H9 (cell line): ENCODE results near the gene SMC5. TPM values are rescaled to one million over a fixed set of nuclear protein-coding genes. Genes with fewer than 3 reads are reported as not detected.

Experiments
- DNase-seq: peaks from one replicate; pipeline ENCODE4 v3.0.0-alpha.2; 2017
- H2AFZ ChIP-seq: one replicate; pipeline ENCODE4 v1.6.1; 2013; ENCODE audit warnings: mild to moderate bottlenecking, low read length, control low read depth, moderate library complexity
- H2AK5ac ChIP-seq: 2 replicates; pipeline ENCODE4 v1.6.1; 2013; ENCODE audit warnings: low read length, control low read depth, mixed read lengths; ENCODE audit not compliant: insufficient read length
- H2BK120ac ChIP-seq: one replicate; pipeline ENCODE4 v1.6.1; 2013; ENCODE audit warnings: low read depth, mild to moderate bottlenecking, low read length, control low read depth, inconsistent platforms; ENCODE audit not compliant: poor library complexity, severe bottlenecking
- H2BK12ac ChIP-seq: 2 replicates; pipeline ENCODE4 v1.6.1; 2013; ENCODE audit warnings: low read length, control low read depth, mixed read lengths, low read depth; ENCODE audit not compliant: insufficient read length
- H2BK15ac ChIP-seq: 2 replicates; pipeline ENCODE4 v1.6.1; 2013; ENCODE audit warnings: low read depth, low read length, control low read depth
- H2BK20ac ChIP-seq: one replicate; pipeline ENCODE4 v1.6.1; 2013; ENCODE audit warnings: low read depth, mild to moderate bottlenecking, low read length, control low read depth, inconsistent platforms; ENCODE audit not compliant: poor library complexity, severe bottlenecking
- H2BK5ac ChIP-seq: 2 replicates; pipeline ENCODE4 v1.6.1; 2013; ENCODE audit warnings: low read length, control low read depth, mixed read lengths; ENCODE audit not compliant: insufficient read length
- H3K14ac ChIP-seq: 2 replicates; pipeline ENCODE4 v1.6.1; 2013; ENCODE audit warnings: low read length, control low read depth; ENCODE audit not compliant: insufficient read depth
- H3K18ac ChIP-seq: 2 replicates; pipeline ENCODE4 v1.6.1; 2013; ENCODE audit warnings: low read depth, mild to moderate bottlenecking, mixed read lengths, low read length, control low read depth; ENCODE audit not compliant: insufficient read length
- H3K23ac ChIP-seq: 2 replicates; pipeline ENCODE4 v1.6.1; 2013; ENCODE audit warnings: low read length, control low read depth, mixed read lengths, low read depth; ENCODE audit not compliant: insufficient read length
- H3K23me2 ChIP-seq: 2 replicates; pipeline ENCODE4 v1.6.1; 2013; ENCODE audit warnings: low read depth, mild to moderate bottlenecking, mixed read lengths, low read length, control low read depth; ENCODE audit not compliant: insufficient read length, poor library complexity, severe bottlenecking
- H3K27ac ChIP-seq: 2 replicates; pipeline ENCODE4 v1.5.1; 2013; ENCODE audit warnings: low read length, control low read depth, mixed read lengths, low read depth; ENCODE audit not compliant: insufficient read length
- H3K27me3 ChIP-seq: 2 replicates; pipeline ENCODE4 v1.6.1; 2013; ENCODE audit warnings: low read length, control low read depth, inconsistent platforms; ENCODE audit not compliant: insufficient read depth
- H3K4ac ChIP-seq: 2 replicates; pipeline ENCODE4 v1.6.1; 2013; ENCODE audit warnings: low read depth, mild to moderate bottlenecking, control low read depth, inconsistent platforms, low read length, moderate library complexity
- H3K4me1 ChIP-seq: 2 replicates; pipeline ENCODE4 v1.6.1; 2013; ENCODE audit warnings: low read length, control low read depth, inconsistent platforms; ENCODE audit not compliant: insufficient read depth
- H3K4me2 ChIP-seq: 2 replicates; pipeline ENCODE4 v1.6.1; 2013; ENCODE audit warnings: low read length, control low read depth, mixed read lengths; ENCODE audit not compliant: insufficient read length, insufficient read depth
- H3K56ac ChIP-seq: 2 replicates; pipeline ENCODE4 v1.6.1; 2013; ENCODE audit warnings: low read depth, mild to moderate bottlenecking, mixed read lengths, low read length, control low read depth; ENCODE audit not compliant: insufficient read length
- H3K79me1 ChIP-seq: 2 replicates; pipeline ENCODE4 v1.6.1; 2013; ENCODE audit warnings: low read depth, mild to moderate bottlenecking, moderate library complexity, low read length, control low read depth, inconsistent platforms; ENCODE audit not compliant: insufficient read depth, poor library complexity, severe bottlenecking
- H3K79me2 ChIP-seq: 2 replicates; pipeline ENCODE4 v1.6.1; 2013; ENCODE audit warnings: low read length, control low read depth, inconsistent platforms; ENCODE audit not compliant: insufficient read depth
- H3K9ac ChIP-seq: 2 replicates; pipeline ENCODE4 v1.6.1; 2013; ENCODE audit warnings: low read length, control low read depth, mixed read lengths; ENCODE audit not compliant: insufficient read length; ENCODE audit errors: extremely low read depth
- H3K9me3 ChIP-seq: one replicate; pipeline ENCODE4 v1.6.1; 2013; ENCODE audit warnings: low read depth, low read length, inconsistent platforms; ENCODE audit not compliant: control insufficient read depth
- H3T11ph ChIP-seq: one replicate; pipeline ENCODE4 v1.6.1; 2013; ENCODE audit warnings: mild to moderate bottlenecking, low read length, control low read depth, inconsistent platforms
- H4K20me1 ChIP-seq: one replicate; pipeline ENCODE4 v1.6.1; 2013; ENCODE audit not compliant: control insufficient read depth, insufficient read length, insufficient read depth
- H4K5ac ChIP-seq: 2 replicates; pipeline ENCODE4 v1.6.1; 2013; ENCODE audit warnings: low read depth, mild to moderate bottlenecking, mixed read lengths, low read length, control low read depth; ENCODE audit not compliant: insufficient read length
- H4K8ac ChIP-seq: replicated peaks from 2 replicates; pipeline ENCODE4 v1.6.1; 2013; ENCODE audit warnings: low read length, control low read depth, mixed read lengths, low read depth; ENCODE audit not compliant: insufficient read length
- H4K91ac ChIP-seq: 2 replicates; pipeline ENCODE4 v1.6.1; 2013; ENCODE audit warnings: low read depth, mild to moderate bottlenecking, moderate library complexity, mixed read lengths, low read length, control low read depth; ENCODE audit not compliant: insufficient read length
- H3K27ac Mint-ChIP-seq, 3 experiments: 2 replicates in 2 of 3; 3 replicates in 1 of 3; pipeline ENCODE4 v1.8.0; 2020 to 2021; ENCODE audit warnings: mixed read lengths in 3 of 3, mild to moderate bottlenecking in 1 of 3, moderate library complexity in 1 of 3
- H3K27me3 Mint-ChIP-seq: 2 replicates; pipeline ENCODE4 v1.8.0; 2021; ENCODE audit warnings: low read depth, mild to moderate bottlenecking, moderate library complexity, mixed read lengths
- H3K36me3 Mint-ChIP-seq, 3 experiments: 2 replicates in 2 of 3; 3 replicates in 1 of 3; pipeline ENCODE4 v1.8.0; 2020 to 2021; ENCODE audit warnings: low read depth in 3 of 3, mixed read lengths in 3 of 3; ENCODE audit not compliant: insufficient read depth in 1 of 3
- H3K4me1 Mint-ChIP-seq, 2 experiments: 2 replicates each; pipeline ENCODE4 v1.8.0; 2020; ENCODE audit warnings: mixed read lengths in 2 of 2
- H3K4me3 Mint-ChIP-seq, 2 experiments: 2 replicates in 1 of 2; 3 replicates in 1 of 2; pipeline ENCODE4 v1.8.0; 2020 to 2021; ENCODE audit warnings: mild to moderate bottlenecking in 2 of 2, mixed read lengths in 2 of 2, moderate library complexity in 1 of 2
- H3K9me3 Mint-ChIP-seq, 2 experiments: 2 replicates in 1 of 2; 3 replicates in 1 of 2; pipeline ENCODE4 v1.8.0; 2020; ENCODE audit warnings: mild to moderate bottlenecking in 2 of 2, mixed read lengths in 2 of 2, moderate library complexity in 1 of 2
- WGBS: extraction: QIAGEN DNeasy Blood & Tissue Kit; methylation state at CpG from one replicate; pipeline ENCODE4 v1.1.7; 2013; ENCODE audit warnings: missing lambda C conversion rate, low lambda C conversion rate, mixed read lengths; ENCODE audit not compliant: insufficient read length; ENCODE audit errors: extremely low coverage; 5-methylcytosine and 5-hydroxymethylcytosine counted together
- total RNA-seq: library from RNA; stranded (reverse); gene quantifications from 2 replicates; pipeline ENCODE4 v1.2.1, GENCODE V29; 2021
- TF ChIP-seq, protein P1 (sequence below): fragments of 200-600 bp; sonication (generic); conservative IDR thresholded peaks from 3 replicates; pipeline ENCODE4 v1.8.0; 2021; ENCODE audit warnings: antibody characterized with exemption, mild to moderate bottlenecking

SMC5 gene
- total RNA-seq, 1 experiment from 2014 or later, result 29.6 TPM

DNA sequence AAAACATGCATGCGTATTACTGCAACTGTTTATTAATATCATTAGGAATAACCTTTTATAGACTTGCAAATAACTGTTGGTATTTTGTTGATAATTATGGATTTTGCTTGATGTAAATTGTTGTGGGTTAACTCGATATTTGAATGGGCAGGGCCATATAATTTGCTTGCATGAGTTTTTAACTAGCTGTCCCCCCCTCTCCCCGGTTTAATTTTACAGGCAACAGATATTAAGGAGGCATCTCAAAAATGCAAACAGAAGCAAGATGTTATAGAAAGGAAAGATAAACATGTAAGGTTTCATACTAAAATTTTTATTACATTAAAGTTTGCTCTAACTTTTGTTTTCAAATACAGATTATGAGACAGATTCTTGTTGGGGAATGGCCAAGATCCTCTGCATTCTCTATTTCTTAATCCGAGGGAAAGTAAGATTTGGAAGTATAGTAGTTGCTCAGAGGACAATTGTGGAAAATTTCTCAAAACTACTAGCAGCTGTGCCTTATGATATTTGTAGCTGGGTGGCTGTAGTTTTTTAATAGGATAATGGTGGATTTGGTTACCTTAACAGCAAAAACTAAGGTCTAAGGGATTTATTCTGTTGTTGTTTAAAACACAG lies 27.3 kb downstream of the SMC5 start:
- Histone ChIP-seq H4K8ac (no peak overlapping the region), H3K18ac (no peak overlapping the region), H3K23ac (no peak overlapping the region), H3K79me2 (no peaks in the 10 kb centered on the region), H3K79me1 (no peaks in the 10 kb centered on the region), H3K9me3 (no peaks in the 10 kb centered on the region), H3K56ac (no peak overlapping the region), H2BK5ac (no peak overlapping the region), H3K27me3 (no peaks in the 10 kb centered on the region), H4K20me1 (no peaks in the 10 kb centered on the region), H2AFZ (no peak overlapping the region), H2BK12ac (no peak overlapping the region), H3K14ac (no peak overlapping the region), H3T11ph (no peak overlapping the region), H2BK120ac (no peak overlapping the region), H2AK5ac (no peak overlapping the region), H3K27ac (no peak overlapping the region), H2BK15ac (no peak overlapping the region), H3K4me2 (no peak overlapping the region), H3K23me2 (no peaks in the 10 kb centered on the region), H3K4me1 (no peaks in the 10 kb centered on the region), H4K91ac (no peak overlapping the region), H4K5ac (no peak overlapping the region), H3K9ac (no peak overlapping the region), H3K4ac (no peak overlapping the region), H2BK20ac (no peak overlapping the region)
- Mint-ChIP-seq H3K36me3 (peaks cover 21 to 62% (median 53%) of the 10 kb centered on the region in 3 experiments), H3K27ac (no peak overlapping the region), H3K4me1 (no peaks in the 10 kb centered on the region), H3K27me3 (no peaks in the 10 kb centered on the region), H3K9me3 (peaks cover 3% of the 10 kb centered on the region in 2 experiments; a peak in 3 of 5 replicates), H3K4me3 (no peak overlapping the region)
- TF ChIP-seq, protein P1, sequence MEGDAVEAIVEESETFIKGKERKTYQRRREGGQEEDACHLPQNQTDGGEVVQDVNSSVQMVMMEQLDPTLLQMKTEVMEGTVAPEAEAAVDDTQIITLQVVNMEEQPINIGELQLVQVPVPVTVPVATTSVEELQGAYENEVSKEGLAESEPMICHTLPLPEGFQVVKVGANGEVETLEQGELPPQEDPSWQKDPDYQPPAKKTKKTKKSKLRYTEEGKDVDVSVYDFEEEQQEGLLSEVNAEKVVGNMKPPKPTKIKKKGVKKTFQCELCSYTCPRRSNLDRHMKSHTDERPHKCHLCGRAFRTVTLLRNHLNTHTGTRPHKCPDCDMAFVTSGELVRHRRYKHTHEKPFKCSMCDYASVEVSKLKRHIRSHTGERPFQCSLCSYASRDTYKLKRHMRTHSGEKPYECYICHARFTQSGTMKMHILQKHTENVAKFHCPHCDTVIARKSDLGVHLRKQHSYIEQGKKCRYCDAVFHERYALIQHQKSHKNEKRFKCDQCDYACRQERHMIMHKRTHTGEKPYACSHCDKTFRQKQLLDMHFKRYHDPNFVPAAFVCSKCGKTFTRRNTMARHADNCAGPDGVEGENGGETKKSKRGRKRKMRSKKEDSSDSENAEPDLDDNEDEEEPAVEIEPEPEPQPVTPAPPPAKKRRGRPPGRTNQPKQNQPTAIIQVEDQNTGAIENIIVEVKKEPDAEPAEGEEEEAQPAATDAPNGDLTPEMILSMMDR, result no peak
- DNase-seq, result no peak
- WGBS, result no CpG with 5 or more reads among the region's 4 CpGs
